GM21423 (cell line): ENCODE data around the gene LMOD3.

ENCODE experiments used
- ATAC-seq: cut with Tn5 transposase; IDR thresholded peaks from one replicate; pipeline ENCODE4 v1.9.1; 2021; ENCODE audit warnings: mild to moderate bottlenecking, moderate library complexity; ENCODE audit not compliant: unreplicated experiment

The LMOD3 gene

DNA sequence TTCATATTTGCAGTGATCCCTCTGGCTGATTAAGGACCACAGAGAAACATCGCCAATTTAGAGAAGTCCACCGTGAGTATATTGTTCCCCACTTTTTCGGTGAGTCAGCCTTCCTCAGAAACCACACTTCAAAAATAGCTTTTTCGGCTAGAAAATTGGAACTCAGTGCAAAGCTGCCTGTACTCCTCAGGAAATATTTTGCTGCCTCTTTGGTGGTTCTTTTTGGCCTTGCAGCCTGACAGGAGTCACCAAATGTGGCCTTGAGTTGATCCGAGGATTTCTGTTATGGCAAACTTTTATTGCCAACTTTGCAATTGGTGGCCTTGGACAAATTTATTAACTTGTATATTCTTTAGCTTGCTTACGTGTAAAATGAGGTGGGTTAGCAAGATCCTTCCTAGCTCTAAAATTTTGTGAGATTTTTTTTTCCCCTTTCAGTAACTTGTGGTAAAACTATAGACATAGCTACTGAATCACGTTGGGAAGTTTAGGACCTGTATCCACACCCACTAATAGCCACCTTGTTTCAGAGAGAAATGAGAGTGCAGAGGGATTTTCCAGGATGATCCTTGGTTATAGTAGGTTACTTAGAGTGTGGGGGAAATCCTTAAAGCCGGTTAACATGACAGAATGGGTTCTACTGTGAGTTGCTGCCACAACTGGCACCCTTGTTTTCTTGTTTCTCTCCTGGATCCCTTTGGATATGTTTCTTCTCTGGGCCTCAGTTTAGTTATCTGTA, 27.8 kb downstream of the LMOD3 start:
- ATAC-seq: no peak

DNA sequence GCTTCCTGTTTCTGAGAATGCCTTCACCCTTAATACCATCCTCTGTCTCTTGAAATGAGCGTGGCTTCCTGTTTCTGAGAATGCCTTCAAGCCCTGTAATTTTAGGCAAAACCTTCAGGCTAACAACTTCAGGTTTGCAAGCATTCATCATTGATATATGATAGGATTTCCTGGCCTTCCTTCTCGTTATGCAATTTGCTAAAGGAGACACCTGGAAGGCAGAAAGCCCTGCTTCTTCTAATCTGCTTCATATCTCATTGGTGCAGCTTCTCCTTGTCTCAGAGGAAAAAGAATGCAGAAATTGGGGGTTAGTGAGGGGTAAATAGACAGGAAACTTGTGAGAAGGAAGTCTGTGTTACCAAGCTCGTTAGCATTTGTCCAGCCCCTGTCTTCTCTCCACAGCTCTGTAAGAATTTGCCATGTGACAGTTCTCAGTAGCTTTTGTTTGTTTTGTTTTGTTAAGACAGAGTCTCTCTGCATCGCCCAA, 30.3 kb downstream of the LMOD3 start:
- ATAC-seq: peak; percentile 70

DNA sequence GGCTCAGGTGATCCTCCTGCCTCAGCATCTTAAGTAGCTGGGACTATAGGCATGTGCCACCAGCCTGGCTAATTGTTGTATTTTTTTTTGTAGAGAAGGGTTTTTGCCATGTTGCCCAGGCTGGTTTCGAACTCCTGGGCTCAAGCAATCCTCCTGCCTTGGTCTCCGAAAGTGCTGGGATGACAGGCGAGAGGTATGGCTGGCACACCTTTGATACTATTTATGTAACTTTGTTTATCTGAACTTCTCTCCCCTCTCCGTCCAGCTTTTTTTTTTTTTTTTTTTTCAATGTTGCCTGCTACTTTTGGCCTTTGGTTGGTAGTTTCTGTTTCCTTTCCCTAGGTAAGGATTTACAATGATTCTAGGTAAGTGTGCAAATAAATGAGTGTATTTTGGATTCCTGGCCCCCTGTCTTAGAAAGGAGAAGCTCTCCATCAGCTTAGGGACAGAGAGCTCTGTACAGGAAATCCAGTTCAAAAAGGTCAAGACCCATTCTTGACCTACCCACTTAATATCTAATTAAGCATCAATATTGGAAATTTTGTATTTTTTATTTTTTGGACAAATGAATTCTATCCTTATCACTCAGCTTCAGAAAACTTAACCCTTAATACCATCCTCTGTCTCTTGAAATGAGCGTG, 30.9 kb downstream of the LMOD3 start:
- ATAC-seq: no peak

DNA sequence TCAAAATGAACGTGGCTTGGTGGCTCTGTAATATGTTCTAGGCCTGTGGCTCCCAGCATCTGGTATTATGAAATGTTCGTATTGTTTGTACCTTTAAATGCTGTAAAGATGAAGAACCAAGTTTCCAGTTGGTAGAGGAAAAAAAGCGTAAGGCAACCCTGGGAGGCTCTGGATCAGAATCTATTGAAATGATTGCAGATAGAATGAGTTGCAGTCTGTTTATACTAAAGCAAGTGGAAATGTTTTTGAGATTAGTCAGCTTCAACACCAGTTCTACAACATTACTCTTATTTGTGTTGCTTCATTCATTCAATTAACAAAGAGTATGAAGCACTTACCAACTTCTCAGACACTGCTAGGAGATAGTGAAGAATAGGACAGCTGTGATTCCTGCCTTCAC, 32.4 kb downstream of the LMOD3 start:
- no peak for ATAC-seq

DNA sequence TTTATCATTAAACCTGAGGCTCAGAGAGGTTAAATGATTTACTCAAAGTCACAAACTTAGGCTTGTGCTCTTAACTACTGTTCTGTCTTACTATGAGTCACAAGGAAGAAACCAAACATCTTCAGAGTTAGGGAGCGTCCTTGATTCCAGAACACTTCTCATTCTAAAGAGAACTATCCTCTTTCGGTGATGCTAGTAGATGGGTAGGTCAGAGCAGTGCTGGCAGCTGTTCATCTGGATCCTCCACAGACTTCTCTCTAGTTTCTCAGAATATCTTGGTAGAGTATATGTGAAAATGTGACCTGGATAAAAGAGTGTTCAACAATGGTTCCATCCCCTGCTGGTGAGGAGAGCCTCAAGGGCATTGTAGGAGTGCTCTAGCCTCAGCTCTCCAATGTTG, 34.3 kb downstream of the LMOD3 start:
- peak; percentile 18 for ATAC-seq

DNA sequence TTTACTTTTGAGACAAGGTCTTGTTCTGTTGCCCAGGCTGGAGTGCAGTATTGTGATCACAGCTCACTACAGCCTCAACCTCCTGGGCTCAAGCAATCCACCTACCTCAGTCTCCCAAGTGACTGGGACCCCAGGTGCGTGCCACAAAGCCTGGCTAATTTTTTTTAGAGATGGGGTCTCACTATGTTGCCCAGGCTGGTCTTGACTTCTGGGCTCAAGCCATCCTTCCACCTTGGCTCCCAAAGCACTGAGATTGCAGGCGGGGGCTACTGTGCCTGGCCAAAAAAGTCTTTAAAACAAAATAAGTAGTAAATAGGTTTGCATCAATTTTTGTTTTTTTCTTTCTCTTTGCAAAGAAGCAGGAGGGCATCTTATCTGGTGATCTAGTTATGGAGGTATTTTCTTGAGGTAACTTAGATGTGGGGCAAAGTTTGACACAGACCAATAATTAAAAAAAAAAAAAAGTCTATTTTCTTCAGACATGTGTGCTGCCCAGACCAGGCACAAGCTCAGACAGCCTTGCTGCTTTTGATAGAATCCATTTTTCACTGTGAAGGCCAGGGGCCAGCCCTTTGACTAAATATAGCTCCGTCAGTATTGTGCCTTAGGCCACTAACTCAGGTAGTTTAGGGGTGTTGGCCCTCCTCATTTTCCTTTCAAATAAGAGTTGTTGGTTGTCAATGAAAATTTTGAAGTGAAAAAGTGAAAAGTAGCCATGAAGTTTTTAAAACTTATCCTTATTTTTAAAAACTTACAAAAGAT, 35.2 kb downstream of the LMOD3 start:
- no peak for ATAC-seq

DNA sequence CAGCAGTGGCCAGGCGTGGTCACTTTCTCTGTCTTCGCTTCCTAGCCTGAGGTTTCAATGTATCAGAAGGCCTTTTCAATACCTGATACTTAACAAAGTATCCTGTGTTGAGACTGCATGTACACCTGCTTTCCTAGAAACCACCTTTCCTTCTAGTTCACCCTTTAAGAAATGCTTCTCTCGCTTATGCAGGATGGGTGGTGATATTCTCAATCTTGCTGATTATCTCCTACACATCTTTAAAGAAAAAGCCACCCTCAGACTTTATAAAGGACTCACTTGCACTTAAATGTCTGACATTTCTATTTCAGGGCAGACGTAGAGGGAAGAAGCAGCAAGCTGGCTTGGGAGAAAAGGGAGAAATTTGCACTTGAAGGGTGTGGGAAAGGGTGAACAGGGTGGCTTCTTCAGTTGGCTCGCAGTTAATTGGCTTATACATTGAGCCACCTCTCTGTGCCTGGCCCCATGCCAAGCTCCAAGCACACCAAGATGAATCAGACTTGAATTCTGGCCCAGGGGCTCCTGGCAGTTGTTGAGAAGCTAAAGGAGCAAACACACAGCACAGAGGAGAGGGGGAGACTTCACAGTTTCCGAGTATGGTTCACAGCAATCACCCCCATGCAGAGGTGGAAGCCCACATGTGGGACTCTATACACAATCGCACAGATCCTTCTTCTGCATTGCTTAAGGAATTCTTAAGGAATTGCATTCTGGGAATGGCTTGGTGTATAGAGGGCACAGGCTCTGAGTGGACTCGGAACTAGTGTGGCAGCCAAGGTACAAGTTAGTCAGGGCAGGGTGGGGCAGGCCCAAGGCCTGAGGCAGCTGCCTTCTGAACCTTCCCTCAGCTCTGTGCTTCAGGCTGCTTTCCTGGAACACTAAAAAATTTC, 36.3 kb downstream of the LMOD3 start:
- ATAC-seq: no peak

DNA sequence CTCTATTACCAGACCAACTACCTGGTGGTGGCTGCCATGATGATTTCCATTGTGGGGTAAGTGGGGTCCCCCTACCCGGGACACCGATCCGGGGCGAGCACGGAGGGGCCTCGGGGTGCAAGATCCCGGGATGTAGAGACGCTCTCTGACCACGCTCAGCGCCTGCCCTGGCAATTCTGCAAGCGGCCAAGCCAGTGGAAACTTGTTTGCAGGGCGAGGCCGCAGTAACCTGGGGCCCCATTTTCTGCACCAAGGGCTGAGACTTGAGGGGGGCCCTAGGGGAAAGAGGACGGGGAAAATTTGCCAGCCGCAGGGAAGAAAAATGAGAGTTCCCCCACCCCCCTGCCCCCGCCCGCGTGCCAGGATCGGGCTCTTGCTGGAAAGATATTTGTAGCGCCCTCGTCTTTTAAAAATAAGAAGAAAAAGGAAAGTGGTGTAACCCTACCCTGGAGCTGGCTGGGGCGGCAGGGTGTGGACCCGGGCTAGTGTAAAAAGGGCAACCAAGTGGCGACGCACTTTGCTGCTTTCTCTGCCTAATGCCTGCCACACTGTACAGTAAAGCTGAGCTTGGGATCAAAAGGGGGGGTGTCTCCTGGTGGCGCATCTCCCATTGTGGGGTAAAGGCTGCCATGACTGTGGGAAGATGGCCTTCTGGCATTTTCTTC, 37.1 kb downstream of the LMOD3 start:
- ATAC-seq: no peak

DNA sequence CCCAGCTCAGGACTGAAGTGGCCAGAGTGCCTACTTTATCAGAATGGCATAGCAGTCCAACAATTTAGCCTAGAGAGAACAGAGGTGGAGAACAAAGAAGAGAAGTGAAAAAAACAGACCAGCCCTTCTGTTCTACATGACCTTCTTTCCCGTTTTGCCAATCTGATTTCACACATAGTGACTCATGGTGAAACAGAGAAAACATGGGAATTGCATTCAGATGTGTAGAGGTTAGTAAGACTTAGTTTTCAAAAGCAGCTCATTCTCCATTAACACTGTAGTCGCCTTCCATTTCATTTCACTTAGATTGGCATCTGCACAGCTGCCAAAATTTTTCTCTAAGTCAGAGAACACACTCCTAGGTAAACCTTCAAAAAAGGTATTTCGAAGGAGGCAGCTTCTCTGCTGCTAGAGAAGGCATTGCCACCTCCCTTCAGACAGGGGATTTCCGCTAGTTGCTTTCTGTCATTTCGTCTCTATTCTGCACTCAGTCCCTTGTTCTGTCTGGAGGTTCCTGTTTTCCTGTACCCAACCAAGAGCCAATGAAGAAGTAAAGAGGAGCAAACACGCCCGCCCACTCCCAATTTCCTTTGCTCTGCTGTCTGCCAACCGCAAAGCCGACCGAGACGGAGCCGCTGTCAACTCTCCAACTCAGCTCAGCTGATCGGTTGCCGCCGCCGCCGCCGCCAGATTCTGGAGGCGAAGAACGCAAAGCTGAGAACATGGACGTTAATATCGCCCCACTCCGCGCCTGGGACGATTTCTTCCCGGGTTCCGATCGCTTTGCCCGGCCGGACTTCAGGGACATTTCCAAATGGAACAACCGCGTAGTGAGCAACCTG, 37.8 kb downstream of the LMOD3 start, which contains the start of gene ARL6IP5:
Gene ARL6IP5, plus strand, starts transcription at position 612 of the 842 bp plus-strand sequence. Its CDS starts 111 bp downstream, at position 723.
- ATAC-seq: peak; percentile 45

DNA sequence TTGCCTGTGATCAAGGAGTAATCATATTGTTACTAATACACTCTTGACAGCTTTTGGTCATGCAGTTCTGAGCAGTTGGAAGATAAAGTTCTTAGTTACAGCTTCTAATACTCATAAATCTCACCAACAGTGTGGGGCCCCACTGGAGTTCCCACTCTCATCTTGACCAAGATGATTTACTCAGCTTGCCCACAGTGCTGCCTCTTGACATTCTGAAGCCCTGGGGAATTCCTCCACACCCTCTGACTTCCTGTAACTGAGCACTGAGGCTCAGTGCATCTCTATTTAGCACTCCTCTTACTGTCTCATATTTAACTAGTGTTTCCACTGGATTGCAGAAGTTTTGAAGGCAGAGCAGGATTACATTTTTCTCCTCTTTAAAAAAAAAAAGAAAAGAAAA, 39.6 kb downstream of the LMOD3 start:
- peak; percentile 54 for ATAC-seq

DNA sequence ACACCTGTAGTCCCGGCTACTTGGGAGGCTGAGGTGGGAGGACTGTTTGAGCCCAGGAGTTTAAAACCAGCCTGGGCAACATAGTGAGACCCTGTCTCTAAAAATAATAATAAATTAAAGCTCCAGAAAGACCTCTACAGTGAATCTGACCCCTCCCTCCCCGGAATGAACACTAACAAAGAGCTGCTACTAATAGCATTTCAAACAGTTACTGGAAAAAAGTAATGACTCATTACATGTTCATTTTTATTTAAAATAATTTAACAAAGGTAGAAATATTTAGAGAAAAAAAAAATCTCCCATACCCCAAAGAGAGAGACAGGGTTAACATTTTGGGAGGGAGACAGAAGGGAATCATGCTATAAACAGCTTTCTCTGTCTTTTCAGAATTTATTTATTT, 40.0 kb downstream of the LMOD3 start:
- no peak for ATAC-seq

DNA sequence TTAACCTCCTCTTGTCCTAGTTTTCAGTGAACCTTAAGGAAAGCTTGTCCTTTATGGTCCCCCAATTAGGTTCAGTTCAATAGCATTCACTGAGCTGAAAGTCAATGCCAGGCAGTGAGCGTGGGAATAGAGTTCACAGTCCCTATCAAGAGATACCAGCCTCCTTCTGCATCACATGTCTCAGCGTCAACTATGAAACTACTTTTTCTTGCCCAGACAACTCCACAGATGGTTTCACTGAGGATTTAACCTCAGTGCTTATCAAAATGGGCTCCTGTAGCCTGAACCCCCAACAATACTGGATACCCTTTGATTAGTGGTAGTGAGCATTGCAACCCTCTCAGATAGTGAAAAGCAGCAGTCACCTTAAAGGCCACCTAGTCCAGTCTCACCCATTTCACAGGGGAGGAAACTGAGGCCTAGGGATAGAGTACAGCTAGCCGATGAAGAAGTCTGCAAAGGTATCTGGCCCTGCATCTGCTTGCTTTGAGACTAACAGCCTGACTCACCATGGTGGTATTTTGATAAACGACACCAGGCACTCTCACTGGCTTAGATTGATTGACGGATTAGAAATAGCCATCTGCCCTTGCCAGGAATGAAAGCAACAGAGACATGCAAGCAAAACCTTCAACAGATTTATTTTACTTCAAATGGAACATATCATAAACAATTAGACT, 40.7 kb downstream of the LMOD3 start:
- no peak for ATAC-seq

DNA sequence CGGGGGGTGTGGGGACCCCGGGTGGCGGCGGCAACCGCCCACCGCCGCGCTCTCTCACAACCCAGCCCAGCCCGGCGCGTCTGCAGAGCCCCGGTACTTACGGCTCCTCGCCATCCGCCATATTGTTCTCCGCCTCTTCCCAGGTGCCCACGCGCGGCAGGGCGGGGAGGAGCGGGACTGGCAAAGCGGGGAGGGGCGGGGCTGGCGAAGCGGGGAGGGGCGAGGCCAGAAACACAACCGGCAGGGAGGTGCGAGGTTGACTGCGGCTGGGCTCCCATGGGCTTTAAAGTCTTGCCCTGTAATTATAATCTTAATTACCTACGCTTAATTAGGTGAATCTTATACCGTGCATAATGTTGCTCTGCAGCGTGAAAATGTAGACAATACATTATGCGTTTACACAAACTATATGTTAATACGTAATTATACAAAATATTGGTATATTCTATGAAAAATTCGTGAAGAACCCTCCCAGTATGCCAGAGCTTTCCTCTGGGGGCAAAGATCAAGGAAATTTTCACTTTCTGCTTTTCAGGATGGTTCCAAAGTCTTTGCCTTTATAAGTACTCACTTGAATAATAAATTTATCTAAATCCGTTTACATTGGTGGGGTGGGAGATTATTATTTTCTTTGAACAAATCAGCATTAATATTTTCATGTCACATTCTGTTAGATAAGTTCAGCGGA, 42.0 kb downstream of the LMOD3 start, which contains the start of gene UBA3:
Gene UBA3, minus strand, starts transcription at position 133 of the 688 bp plus-strand sequence. Its CDS starts 12 bp downstream, at position 121.
- peak; percentile 48 for ATAC-seq

DNA sequence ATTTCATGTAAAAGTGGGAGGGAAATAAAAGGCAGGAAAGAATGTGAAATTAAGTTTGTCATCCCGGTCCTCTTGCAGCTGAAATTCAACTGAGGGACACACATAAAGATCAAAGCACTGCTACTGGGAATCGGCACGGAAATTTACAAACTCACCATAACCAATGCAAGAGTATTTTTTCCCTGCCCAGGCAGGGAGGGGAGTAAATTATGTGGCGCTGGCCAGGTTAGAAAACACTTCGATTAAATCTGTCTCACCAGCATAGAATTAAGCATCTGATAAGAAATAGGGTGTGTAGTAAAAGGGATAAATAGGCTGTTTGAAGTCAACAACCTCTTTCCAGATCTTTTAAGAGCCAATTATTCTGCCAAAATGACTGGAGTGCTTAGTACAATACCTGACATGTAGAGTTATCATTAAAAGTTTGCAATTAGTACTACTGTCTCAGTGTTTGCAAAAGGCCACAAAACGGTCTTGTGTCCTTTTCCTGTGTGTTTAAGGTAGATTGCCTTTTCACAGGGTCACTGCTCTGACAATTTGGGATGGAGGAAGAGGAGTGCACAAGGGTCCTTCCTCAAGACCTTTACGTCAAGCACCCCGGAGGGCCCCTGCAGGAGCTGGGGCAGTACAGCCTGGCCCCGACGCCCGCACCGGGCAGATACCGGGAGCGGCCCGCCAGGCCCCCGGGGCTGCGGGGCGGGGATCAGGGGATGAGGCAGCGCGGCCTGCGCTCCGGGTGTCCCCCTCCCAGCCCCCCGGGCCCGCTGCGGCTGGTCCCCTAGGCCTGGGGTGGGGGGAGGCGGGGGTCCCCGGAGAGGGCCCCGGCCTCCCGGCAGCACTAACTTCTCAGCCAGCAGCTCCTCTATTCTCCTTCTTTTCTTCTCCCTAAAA, 42.9 kb downstream of the LMOD3 start:
- ATAC-seq: peak; percentile 9

DNA sequence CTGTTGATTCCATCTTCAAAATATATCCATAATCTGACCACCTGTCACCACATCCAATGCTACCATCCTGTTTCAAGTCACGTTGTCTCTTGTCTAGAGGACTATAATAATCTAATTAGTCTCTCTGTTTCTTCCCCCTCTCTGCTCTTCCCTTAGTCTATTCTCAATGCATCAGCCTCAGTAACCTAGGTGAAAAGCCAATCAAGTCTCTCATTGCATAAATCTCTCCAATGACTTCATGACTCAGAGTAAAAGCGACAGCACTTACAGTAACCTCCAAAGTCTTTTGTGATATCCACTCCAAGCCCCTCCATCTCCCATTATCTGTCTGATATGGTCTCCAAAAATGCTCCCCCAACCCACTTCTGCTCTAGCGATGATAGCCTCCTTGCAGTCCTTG, 49.5 kb downstream of the LMOD3 start:
- ATAC-seq: no peak

DNA sequence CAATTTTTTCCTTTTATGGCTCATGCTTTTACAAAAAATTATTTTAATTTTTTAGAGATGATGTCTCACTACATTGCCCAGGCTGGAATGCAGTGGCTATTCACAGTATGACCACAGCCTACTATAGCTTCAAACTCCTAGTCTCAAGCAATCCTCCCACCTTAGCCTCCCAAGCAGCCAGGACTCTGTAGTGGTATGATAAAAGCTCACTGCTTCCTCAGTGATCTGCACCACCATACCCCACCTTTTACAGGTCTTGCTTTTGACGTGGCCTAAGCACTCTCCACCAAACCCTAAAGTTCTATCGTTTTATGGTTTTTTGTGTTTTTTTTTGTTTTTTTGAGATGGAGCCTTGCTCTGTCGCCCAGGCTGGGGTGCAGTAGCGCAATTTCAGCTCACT, 56.3 kb downstream of the LMOD3 start:
- no peak for ATAC-seq
